CD4-positive, alpha-beta memory T cell (primary cell): ENCODE results near the gene ACO1. TPM values are rescaled to one million over a fixed set of nuclear protein-coding genes. Genes with fewer than 3 reads are reported as not detected.

ENCODE experiments used
- CTCF ChIA-PET: fragments of 350-600 bp; sonication (Branson Sonifier 250); formaldehyde crosslinking; loops from one replicate; lab custom pipeline; 2021; ENCODE audit warnings: inconsistent platforms; ENCODE audit not compliant: partially characterized antibody; lab: Charles Lee
- POLR2A ChIA-PET: fragments of 350-600 bp; sonication (Branson Sonifier 250); formaldehyde crosslinking; loops from one replicate; lab custom pipeline; 2021; ENCODE audit not compliant: partially characterized antibody; lab: Charles Lee
- DNase-seq, 5 donors: peaks; one replicate each; pipeline versions ENCODE4 v3.0.0 to v3.0.0-alpha.2; 2020 to 2022; ENCODE audit warnings: mixed read lengths in 1 of 5
- H3K27ac ChIP-seq: one replicate; pipeline ENCODE4 v1.7.0; 2013; ENCODE audit warnings: low read depth, low read length
- H3K27me3 ChIP-seq: 2 replicates; pipeline ENCODE4 v1.7.0; 2013; ENCODE audit warnings: mild to moderate bottlenecking, low read length, moderate library complexity; ENCODE audit not compliant: insufficient read depth
- H3K36me3 ChIP-seq: 2 replicates; pipeline ENCODE4 v1.7.0; 2013; ENCODE audit warnings: mild to moderate bottlenecking, low read length, moderate library complexity; ENCODE audit not compliant: insufficient read depth
- H3K4me1 ChIP-seq: 2 replicates; pipeline ENCODE4 v1.7.0; 2013; ENCODE audit warnings: mild to moderate bottlenecking, low read length, moderate library complexity; ENCODE audit not compliant: insufficient read depth
- H3K4me3 ChIP-seq, 2 donors: one replicate each; pipeline ENCODE4 v1.7.0; 2013; ENCODE audit warnings: low read length in 2 of 2, mild to moderate bottlenecking in 1 of 2
- H3K9me3 ChIP-seq, 2 donors: one replicate each; pipeline ENCODE4 v1.7.0; 2013; ENCODE audit warnings: low read length in 2 of 2, control low read depth in 1 of 2; ENCODE audit not compliant: control insufficient read depth in 1 of 2
- H3K27ac Mint-ChIP-seq, 7 donors: one replicate each; pipeline ENCODE4 v1.8.0; 2020 to 2021; ENCODE audit warnings: mixed read lengths in 7 of 7, mild to moderate bottlenecking in 6 of 7, inconsistent platforms in 3 of 7, moderate library complexity in 3 of 7
- H3K27me3 Mint-ChIP-seq, 2 donors: one replicate each; pipeline ENCODE4 v1.8.0; 2020 to 2021; ENCODE audit warnings: mixed read lengths in 2 of 2
- H3K36me3 Mint-ChIP-seq, 2 donors: one replicate each; pipeline ENCODE4 v1.8.0; 2020 to 2021; ENCODE audit warnings: mixed read lengths in 2 of 2, inconsistent platforms in 1 of 2, mild to moderate bottlenecking in 1 of 2
- H3K4me1 Mint-ChIP-seq, 4 donors: one replicate each; pipeline ENCODE4 v1.8.0; 2020 to 2021; ENCODE audit warnings: mixed read lengths in 4 of 4, mild to moderate bottlenecking in 1 of 4
- H3K4me3 Mint-ChIP-seq, 8 donors: one replicate each; pipeline ENCODE4 v1.8.0; 2020 to 2021; ENCODE audit warnings: mixed read lengths in 8 of 8, mild to moderate bottlenecking in 7 of 8, moderate library complexity in 6 of 8, inconsistent platforms in 3 of 8
- H3K9me3 Mint-ChIP-seq, 8 donors: one replicate each; pipeline ENCODE4 v1.8.0; 2020 to 2021; ENCODE audit warnings: mixed read lengths in 8 of 8, mild to moderate bottlenecking in 5 of 8, inconsistent platforms in 3 of 8, moderate library complexity in 1 of 8
- intact Hi-C: fragments of 100-400 bp; cut with micrococcal nuclease; formaldehyde crosslinking; loops from one replicate; pipeline ENCODE4 v1.15.1; 2023
- polyA plus RNA-seq, 2 donors: library from polyadenylated mRNA; unstranded; fragments of 300-500 nt; fragmentation: Illumina TruSeq; gene quantifications; one replicate each; pipeline ENCODE4 v1.2.3, GENCODE V29; 2021
- total RNA-seq, 2 experiments: library from RNA; stranded (reverse); gene quantifications; one replicate each; pipeline ENCODE4 v1.2.3, GENCODE V29; 2021

Gene ACO1
- total and polyA plus RNA-seq, 4 experiments from 2014 or later: 7.9 to 11.9 (median 9.2) TPM

DNA sequence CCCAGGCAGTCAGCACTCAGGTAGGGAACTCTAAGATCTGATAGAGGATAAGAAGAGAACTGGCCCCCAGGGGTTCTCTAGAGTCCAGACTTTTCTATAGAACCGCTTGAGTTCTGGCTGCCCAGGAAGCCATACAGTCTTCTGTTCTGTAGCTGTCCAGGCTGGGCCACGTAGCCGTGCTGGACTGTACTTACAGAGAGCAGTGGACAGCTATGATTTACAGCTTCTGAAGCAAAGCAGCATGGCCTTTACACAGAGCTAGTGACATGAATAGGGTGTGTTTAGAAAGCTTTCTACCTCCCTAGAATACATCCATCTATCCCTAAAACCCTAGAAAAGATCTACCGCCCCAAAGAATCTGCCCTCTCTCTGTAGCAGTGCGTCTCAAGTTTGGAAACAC, 57.2 kb downstream of the ACO1 start:
- Mint-ChIP-seq H3K36me3 (peaks cover 40 to 83% of the 10 kb centered on the region in 2 donors), H3K27ac (peak overlapping the region in 2 of 7 donors; percentile 68 to 78), H3K4me3 (no peak overlapping the region), H3K4me1 (no peaks in the 10 kb centered on the region), H3K27me3 (no peaks in the 10 kb centered on the region), H3K9me3 (peaks cover 0 to 5% (median 0%) of the 10 kb centered on the region in 8 donors)
- intact Hi-C loops: no loop called here
- Histone ChIP-seq H3K9me3 (no peaks in the 10 kb centered on the region), H3K4me1 (no peaks in the 10 kb centered on the region), H3K27ac (no peak overlapping the region), H3K27me3 (no peaks in the 10 kb centered on the region), H3K36me3 (no peaks in the 10 kb centered on the region), H3K4me3 (no peak overlapping the region)
- ChIA-PET CTCF (interaction anchor here (2.0 to 2.7 kb wide), 2 partner anchors 9 to 63 kb away, joined by 8 read pairs; no protein-coding TSS in a partner anchor), POLR2A (no interaction called here)
- no peak for DNase-seq

DNA sequence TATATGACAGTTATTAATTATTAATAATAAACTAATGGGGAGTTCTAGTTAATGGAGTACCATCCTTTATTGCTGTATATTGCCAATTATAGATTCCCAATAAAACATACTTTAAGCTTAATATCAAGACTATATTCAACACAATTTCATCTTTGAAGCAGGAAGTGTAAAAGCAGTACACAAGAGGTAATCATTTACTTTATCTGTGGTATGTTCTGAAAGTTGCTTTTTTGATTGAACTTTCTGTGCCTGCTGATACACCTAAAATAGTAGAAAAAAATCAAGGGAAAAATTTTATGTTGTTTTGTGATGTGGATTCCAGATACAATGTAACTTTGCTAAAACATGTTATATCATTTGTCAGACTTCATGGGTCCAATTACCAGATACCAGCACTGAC, 58.0 kb downstream of the ACO1 start:
- Mint-ChIP-seq H3K4me1 (peaks cover 0 to 1% (median under 1%) of the 10 kb centered on the region in 4 donors), H3K9me3 (peaks cover 0 to 5% (median 0%) of the 10 kb centered on the region in 8 donors), H3K27me3 (no peaks in the 10 kb centered on the region), H3K4me3 (no peak overlapping the region), H3K36me3 (peaks cover 46 to 85% of the 10 kb centered on the region in 2 donors), H3K27ac (peak overlapping the region in 1 of 7 donors; percentile 37)
- H3K36me3 ChIP-seq: peaks cover 4% of the 10 kb centered on the region
- no peaks in the 10 kb centered on the region for H3K27me3 ChIP-seq
- POLR2A ChIA-PET: no interaction called here
- H3K4me3 ChIP-seq: no peak overlapping the region
- no peak for DNase-seq
- CTCF ChIA-PET: interaction anchor here (2.0 to 2.7 kb wide), 2 partner anchors 9 to 64 kb away, joined by 8 read pairs; no protein-coding TSS in a partner anchor
- H3K9me3 ChIP-seq: no peaks in the 10 kb centered on the region
- intact Hi-C loops: no loop called here
- no peaks in the 10 kb centered on the region for H3K4me1 ChIP-seq
- no peak overlapping the region for H3K27ac ChIP-seq

DNA sequence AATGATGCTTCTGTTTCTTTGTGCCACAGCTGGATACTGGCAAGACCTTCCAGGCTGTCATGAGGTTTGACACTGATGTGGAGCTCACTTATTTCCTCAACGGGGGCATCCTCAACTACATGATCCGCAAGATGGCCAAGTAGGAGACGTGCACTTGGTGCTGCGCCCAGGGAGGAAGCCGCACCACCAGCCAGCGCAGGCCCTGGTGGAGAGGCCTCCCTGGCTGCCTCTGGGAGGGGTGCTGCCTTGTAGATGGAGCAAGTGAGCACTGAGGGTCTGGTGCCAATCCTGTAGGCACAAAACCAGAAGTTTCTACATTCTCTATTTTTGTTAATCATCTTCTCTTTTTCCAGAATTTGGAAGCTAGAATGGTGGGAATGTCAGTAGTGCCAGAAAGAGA, 65.5 kb downstream of the ACO1 start:
- H3K27me3 Mint-ChIP-seq: no peaks in the 10 kb centered on the region

DNA sequence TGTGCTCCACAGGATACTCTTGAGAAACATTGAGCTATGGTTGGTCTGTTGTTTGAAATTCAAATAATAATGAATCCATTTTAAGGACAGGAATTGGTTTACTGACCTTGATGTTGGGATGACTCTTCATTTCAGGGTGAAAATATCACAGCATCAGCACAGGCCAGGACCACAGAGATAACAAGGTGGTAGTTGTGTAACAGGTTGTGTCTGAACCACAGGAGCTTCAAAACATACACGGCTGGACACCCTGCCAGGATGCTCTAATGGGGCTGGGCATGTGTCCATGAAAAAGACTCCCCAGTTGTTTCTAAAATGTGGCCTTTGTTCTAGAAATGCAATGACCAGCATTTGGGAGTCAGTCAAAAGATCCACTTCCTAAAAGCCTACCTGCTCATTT, 69.8 kb downstream of the ACO1 start:
- no peak overlapping the region for H3K4me3 Mint-ChIP-seq

More for the DNA sequence above, 65.5 kb downstream of the ACO1 start:
- H3K4me1 ChIP-seq: no peaks in the 10 kb centered on the region
- no peak overlapping the region for H3K4me3 ChIP-seq
- no peak overlapping the region for H3K27ac Mint-ChIP-seq
- peaks cover 63% of the 10 kb centered on the region for H3K36me3 ChIP-seq
- CTCF ChIA-PET: interaction anchor here (1.2 to 1.8 kb wide), 2 partner anchors 18 to 71 kb away, joined by 3 to 5 read pairs; no protein-coding TSS in a partner anchor
- intact Hi-C loops: no loop called here
- no peaks in the 10 kb centered on the region for H3K9me3 ChIP-seq
- no peak overlapping the region for H3K27ac ChIP-seq
- peaks cover 62 to 76% of the 10 kb centered on the region in 2 donors for H3K36me3 Mint-ChIP-seq
- POLR2A ChIA-PET: no interaction called here
- H3K27me3 ChIP-seq: no peaks in the 10 kb centered on the region
- no peak overlapping the region for H3K4me3 Mint-ChIP-seq
- H3K9me3 Mint-ChIP-seq: peaks cover 0 to 5% (median 0%) of the 10 kb centered on the region in 8 donors
- H3K4me1 Mint-ChIP-seq: peaks cover 0 to 1% (median under 1%) of the 10 kb centered on the region in 4 donors
- no peak for DNase-seq

DNA sequence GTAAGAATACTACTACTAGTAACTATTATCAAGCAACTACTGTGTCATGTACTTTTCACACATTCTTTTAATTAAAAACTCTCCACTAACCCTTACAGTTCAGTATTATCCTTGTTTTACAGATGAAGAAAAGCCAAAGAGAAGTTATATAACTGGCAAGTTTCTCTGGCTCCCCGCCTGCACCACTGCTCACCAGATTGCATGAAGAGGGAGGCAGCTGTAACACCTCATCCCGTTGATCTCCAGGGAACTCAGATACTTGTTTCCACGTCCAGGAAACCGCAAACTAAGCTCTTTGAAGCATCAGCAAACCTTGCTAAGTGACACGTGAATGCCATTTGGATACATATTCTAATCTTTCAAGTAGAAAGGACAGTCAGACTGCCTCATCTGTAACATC, 71.3 kb downstream of the ACO1 start:
- Histone ChIP-seq H3K4me3 (no peak overlapping the region), H3K4me1 (no peaks in the 10 kb centered on the region), H3K9me3 (no peaks in the 10 kb centered on the region), H3K36me3 (peaks cover 47% of the 10 kb centered on the region), H3K27ac (no peak overlapping the region), H3K27me3 (no peaks in the 10 kb centered on the region)
- intact Hi-C loops: no loop called here
- Mint-ChIP-seq H3K27me3 (no peaks in the 10 kb centered on the region), H3K36me3 (peaks cover 44 to 66% of the 10 kb centered on the region in 2 donors), H3K27ac (no peak overlapping the region), H3K9me3 (no peaks in the 10 kb centered on the region), H3K4me3 (no peak overlapping the region), H3K4me1 (peaks cover 0 to 2% (median 0%) of the 10 kb centered on the region in 4 donors)
- DNase-seq: no peak
- ChIA-PET POLR2A (no interaction called here), CTCF (interaction anchor here (0.7 kb wide), 1 partner anchor 24 kb away, joined by 3 read pairs; no protein-coding TSS in a partner anchor)

More for the DNA sequence above, 69.8 kb downstream of the ACO1 start:
- intact Hi-C loops: no loop called here
- H3K27me3 ChIP-seq: no peaks in the 10 kb centered on the region
- ChIA-PET POLR2A (no interaction called here), CTCF (interaction anchor here (1.5 to 2.5 kb wide), 2 partner anchors 75 to 78 kb away, joined by 3 to 7 read pairs; no protein-coding TSS in a partner anchor)
- H3K27ac ChIP-seq: no peak overlapping the region
- peaks cover 56% of the 10 kb centered on the region for H3K36me3 ChIP-seq
- H3K4me1 ChIP-seq: no peaks in the 10 kb centered on the region
- no peaks in the 10 kb centered on the region for H3K9me3 Mint-ChIP-seq
- peaks cover 43 to 65% of the 10 kb centered on the region in 2 donors for H3K36me3 Mint-ChIP-seq
- peaks cover 0 to 2% (median 0%) of the 10 kb centered on the region in 4 donors for H3K4me1 Mint-ChIP-seq
- DNase-seq: no peak
- H3K4me3 ChIP-seq: no peak overlapping the region
- H3K9me3 ChIP-seq: no peaks in the 10 kb centered on the region
- H3K27me3 Mint-ChIP-seq: no peaks in the 10 kb centered on the region
- H3K27ac Mint-ChIP-seq: peak overlapping the region in 1 of 7 donors; percentile 32

DNA sequence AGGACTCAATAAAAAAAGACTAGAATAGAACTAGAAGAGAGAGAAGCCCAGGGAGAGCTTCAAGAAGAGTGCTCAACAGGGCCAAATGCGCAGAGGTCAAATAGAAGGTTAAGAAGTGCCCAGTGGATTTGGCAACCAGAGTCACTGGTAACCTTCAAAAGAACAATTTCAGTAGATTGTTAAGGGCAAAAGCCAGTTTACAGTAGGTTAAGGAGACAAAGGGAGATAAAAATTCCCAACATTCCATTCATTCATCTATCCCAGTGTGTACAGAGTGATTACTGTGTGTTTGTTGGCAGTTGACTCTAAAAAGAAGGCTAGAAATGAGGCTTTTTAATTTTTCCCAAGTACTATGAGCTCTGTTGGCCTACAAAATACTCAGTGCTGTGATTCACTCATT, 72.1 kb downstream of the ACO1 start:
- Mint-ChIP-seq H3K27me3 (no peaks in the 10 kb centered on the region), H3K4me3 (no peak overlapping the region), H3K36me3 (peaks cover 37 to 67% of the 10 kb centered on the region in 2 donors), H3K9me3 (no peaks in the 10 kb centered on the region), H3K4me1 (peaks cover 0 to 2% (median 0%) of the 10 kb centered on the region in 4 donors), H3K27ac (no peak overlapping the region)
- no peaks in the 10 kb centered on the region for H3K4me1 ChIP-seq
- H3K9me3 ChIP-seq: no peaks in the 10 kb centered on the region
- peaks cover 40% of the 10 kb centered on the region for H3K36me3 ChIP-seq
- ChIA-PET POLR2A (no interaction called here), CTCF (no interaction called here)
- H3K4me3 ChIP-seq: no peak overlapping the region
- intact Hi-C loops: no loop called here
- no peaks in the 10 kb centered on the region for H3K27me3 ChIP-seq
- DNase-seq: no peak
- no peak overlapping the region for H3K27ac ChIP-seq

DNA sequence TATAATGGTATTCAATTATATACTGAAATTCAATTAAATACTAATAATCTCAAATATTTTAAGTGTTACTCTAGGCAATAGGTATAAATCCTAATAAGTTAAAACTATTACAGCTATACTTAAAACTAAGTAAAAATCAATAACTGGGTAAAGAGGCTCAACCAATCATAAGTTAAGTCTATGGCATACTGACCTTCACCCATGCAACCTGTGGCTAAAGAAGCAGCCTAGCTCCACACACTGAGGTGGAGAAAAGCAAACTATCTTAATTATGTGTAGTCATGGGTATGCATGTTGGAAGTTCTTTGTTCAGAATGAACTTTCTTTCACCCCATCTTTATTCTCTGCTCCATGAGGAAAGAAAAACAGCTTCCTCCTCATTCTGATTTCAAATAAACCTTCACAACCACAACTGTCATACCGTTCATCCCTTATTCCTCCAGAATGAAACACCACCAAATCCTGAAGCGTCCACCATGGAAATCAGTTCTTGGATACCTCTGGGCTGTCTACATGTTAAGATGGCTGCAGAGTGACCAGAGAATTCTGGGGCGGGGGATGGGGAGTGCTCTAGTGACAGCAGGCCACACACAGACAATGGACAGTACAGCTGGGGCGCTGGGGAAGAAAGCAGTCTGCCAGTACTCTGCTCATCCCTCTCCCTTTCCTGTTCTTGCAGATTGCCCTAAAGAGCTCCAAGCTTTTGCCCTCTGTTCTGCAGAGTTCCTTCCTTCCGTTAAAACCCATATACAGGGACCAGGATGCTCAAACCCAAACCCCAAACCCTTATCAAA, 79.3 kb downstream of the ACO1 start:
- Mint-ChIP-seq H3K27me3 (no peaks in the 10 kb centered on the region), H3K4me3 (no peak overlapping the region), H3K27ac (peak overlapping the region in 2 of 7 donors; percentile 30 to 46)

More for the DNA sequence above, 79.3 kb downstream of the ACO1 start:
- no peak overlapping the region for H3K4me3 ChIP-seq
- no peak overlapping the region for H3K27ac ChIP-seq
- intact Hi-C loops: no loop called here
- no peaks in the 10 kb centered on the region for H3K27me3 ChIP-seq
- no peak for DNase-seq
- no peaks in the 10 kb centered on the region for H3K4me1 ChIP-seq
- CTCF ChIA-PET: interaction anchor here (0.7 to 2.7 kb wide), 4 partner anchors 16 to 116 kb away, joined by 3 to 6 read pairs (median 4); no protein-coding TSS in a partner anchor
- peaks cover 35% of the 10 kb centered on the region for H3K36me3 ChIP-seq
- Mint-ChIP-seq H3K36me3 (peaks cover 54 to 70% of the 10 kb centered on the region in 2 donors), H3K9me3 (no peaks in the 10 kb centered on the region), H3K4me1 (no peaks in the 10 kb centered on the region)
- POLR2A ChIA-PET: interaction anchor here (1.0 kb wide), 1 partner anchor 25 kb away, joined by 3 read pairs; no protein-coding TSS in a partner anchor
- H3K9me3 ChIP-seq: no peaks in the 10 kb centered on the region
